ENCODE measurements around the gene ANKS1B. TPM values are rescaled to one million over a fixed set of nuclear protein-coding genes. Genes with fewer than 3 reads are reported as not detected.

Gene ANKS1B
- polyA plus RNA-seq, 1 experiment, result 0.27 TPM

DNA sequence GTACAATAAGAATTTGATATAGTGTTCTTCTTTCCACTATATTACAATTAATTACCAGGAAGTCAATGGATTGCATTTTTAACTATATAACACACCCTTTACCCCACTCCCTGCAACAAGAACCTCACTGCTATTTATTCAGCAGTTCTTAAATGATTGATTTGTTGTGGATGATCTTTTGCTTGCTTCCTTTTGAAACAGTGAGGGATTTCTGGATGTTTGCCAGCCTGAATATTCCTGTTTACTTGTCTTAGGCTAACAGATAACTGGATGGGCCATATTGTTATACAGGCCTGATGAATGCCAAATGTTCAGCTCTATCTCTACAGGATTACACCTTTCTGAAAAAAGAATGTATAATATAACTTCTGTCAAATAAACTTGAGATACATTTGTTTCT lies 842.1 kb downstream of the ANKS1B start:
- no peak for DNase-seq (ENCODE audit: low read depth)
- Histone ChIP-seq H3K36me3 (ENCODE audit: control insufficient read depth, insufficient read depth, low read length) (no peaks in the 10 kb centered on the region), H3K4me3 (ENCODE audit: low read depth, low read length) (no peak overlapping the region), H3K27me3 (ENCODE audit: control insufficient read depth, insufficient read depth, low read length) (no peaks in the 10 kb centered on the region)
- CTCF ChIA-PET, result no interaction called here
- TF ChIP-seq, protein P1, sequence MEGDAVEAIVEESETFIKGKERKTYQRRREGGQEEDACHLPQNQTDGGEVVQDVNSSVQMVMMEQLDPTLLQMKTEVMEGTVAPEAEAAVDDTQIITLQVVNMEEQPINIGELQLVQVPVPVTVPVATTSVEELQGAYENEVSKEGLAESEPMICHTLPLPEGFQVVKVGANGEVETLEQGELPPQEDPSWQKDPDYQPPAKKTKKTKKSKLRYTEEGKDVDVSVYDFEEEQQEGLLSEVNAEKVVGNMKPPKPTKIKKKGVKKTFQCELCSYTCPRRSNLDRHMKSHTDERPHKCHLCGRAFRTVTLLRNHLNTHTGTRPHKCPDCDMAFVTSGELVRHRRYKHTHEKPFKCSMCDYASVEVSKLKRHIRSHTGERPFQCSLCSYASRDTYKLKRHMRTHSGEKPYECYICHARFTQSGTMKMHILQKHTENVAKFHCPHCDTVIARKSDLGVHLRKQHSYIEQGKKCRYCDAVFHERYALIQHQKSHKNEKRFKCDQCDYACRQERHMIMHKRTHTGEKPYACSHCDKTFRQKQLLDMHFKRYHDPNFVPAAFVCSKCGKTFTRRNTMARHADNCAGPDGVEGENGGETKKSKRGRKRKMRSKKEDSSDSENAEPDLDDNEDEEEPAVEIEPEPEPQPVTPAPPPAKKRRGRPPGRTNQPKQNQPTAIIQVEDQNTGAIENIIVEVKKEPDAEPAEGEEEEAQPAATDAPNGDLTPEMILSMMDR (IDR thresholded peaks at IDR 0.05; ENCODE audit: insufficient read depth, low read depth, low read length), result no peak
- POLR2A ChIA-PET, result no interaction called here

DNA sequence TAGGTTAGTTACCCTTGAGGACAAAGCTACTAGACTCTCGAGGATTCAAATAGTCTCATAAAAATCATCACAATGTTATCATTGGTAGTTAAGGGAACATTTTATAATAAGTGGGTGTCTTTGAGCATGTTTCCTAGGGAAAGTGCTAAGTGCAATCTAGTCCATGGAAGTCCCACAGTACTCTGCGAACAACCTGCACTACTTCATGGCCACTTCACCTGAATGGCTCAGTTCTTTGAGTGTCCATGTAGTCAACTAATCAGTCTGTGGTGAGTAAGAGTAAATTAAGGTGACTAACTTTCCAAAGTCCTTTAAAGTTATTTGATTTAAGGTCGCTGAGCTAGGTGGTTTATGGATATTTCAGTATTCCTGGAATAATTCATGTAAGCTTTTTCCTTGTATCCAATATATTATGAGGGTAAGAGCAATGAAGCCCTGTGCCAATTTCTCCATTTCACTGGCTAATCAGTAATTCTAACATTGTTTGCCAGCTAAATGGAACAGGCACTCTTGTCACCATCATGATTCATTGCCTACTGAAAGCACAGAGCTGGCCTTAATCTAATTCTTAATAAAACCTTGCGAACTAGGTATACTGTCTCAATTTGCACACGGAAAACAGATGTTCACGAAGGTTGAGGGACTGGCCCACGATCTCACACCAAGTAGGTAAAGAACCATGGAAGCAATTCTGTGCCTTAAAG lies 844.6 kb downstream of the ANKS1B start:
- Histone ChIP-seq H3K36me3 (ENCODE audit: control insufficient read depth, insufficient read depth, low read length) (no peaks in the 10 kb centered on the region), H3K27me3 (ENCODE audit: control insufficient read depth, insufficient read depth, low read length) (no peaks in the 10 kb centered on the region), H3K4me3 (ENCODE audit: low read depth, low read length) (no peak overlapping the region)
- ChIA-PET POLR2A (no interaction called here), CTCF (no interaction called here)
- DNase-seq (ENCODE audit: low read depth), result no peak
- TF ChIP-seq, protein P1 (IDR thresholded peaks at IDR 0.05; ENCODE audit: insufficient read depth, low read depth, low read length), result no peak

DNA sequence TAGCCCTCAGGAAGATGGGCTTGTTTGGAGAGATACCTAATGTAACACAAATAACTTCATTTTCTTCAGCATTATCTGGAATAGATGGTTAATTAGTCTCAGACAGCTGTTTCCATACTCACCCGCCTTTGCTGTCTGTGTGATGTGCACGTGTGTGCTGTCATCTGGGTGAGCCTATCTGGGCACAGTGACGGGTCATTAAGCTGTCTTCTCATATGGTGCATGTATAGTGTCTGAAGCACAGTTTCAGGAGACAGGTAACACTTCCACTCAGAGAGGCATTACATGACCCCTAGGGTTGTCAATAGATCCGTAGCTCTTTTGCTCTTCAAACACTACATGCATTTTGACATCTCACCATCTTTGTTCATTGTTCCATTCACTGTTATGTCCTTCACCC lies 846.3 kb downstream of the ANKS1B start:
- Histone ChIP-seq H3K36me3 (ENCODE audit: control insufficient read depth, insufficient read depth, low read length) (no peaks in the 10 kb centered on the region), H3K4me3 (ENCODE audit: low read depth, low read length) (no peak overlapping the region), H3K27me3 (ENCODE audit: control insufficient read depth, insufficient read depth, low read length) (no peaks in the 10 kb centered on the region)
- no peak for DNase-seq (ENCODE audit: low read depth)
- ChIA-PET CTCF (no interaction called here), POLR2A (no interaction called here)
- TF ChIP-seq, protein P1 (IDR thresholded peaks at IDR 0.05; ENCODE audit: insufficient read depth, low read depth, low read length), result no peak

DNA sequence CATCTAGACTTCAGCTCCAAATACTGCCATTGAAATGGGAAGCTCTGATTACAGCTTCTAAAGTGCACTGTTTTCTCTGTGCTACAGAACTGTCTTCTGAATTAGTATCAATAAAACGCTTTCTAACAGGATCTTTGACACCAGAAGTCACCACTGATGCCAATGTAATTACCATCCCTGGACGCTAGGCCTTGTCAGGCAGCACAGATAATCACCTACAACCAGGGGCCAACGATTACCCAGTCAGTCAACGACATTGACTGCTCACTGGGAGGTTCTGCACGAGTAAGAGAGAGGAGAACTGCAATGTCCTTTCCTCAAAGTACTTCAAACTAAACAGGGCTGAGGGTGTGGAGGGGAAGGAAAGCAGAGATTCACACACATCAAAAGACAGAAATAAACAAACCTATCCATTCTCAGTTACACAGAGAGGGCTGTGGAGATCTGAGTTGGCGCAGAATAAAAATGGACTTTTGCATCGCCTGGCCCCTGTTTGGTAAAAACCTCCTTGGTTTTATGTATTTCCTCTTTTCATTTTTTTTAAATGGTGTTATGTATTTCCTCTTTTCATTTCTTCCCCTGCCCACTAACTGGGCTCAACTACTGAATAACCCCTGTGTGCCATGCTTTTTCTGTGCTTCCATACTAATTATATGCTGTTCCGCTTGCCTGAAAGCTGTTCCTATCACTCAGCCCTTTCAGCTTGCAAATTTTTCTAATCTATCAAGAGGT lies 847.4 kb downstream of the ANKS1B start:
- CTCF ChIA-PET, result no interaction called here
- TF ChIP-seq, protein P1 (IDR thresholded peaks at IDR 0.05; ENCODE audit: insufficient read depth, low read depth, low read length), result no peak
- Histone ChIP-seq H3K4me3 (ENCODE audit: low read depth, low read length) (no peak overlapping the region), H3K27me3 (ENCODE audit: control insufficient read depth, insufficient read depth, low read length) (no peaks in the 10 kb centered on the region), H3K36me3 (ENCODE audit: control insufficient read depth, insufficient read depth, low read length) (no peaks in the 10 kb centered on the region)
- no peak for DNase-seq (ENCODE audit: low read depth)
- POLR2A ChIA-PET, result no interaction called here

DNA sequence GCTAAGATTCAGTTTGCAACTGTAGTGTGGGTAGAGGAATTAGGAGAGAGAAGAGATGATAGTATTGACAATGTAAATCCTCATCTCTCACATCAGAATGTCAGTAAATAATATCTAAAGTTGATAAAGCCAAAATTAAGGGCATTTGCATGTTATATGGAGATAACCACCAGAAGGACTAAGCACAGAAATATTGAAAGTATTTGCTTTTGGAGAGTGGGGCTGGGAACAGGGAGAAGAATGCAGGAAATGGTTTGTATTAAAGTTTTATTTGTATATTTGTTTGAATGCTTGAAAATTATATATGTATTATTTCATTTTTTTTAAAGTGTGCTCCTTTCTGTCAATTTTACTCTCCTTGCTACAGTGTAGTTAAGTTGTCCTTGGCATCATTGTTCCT lies 848.2 kb downstream of the ANKS1B start:
- no peaks in the 10 kb centered on the region for H3K27me3 ChIP-seq (ENCODE audit: control insufficient read depth, insufficient read depth, low read length)
- no peak for DNase-seq (ENCODE audit: low read depth)
- H3K36me3 ChIP-seq (ENCODE audit: control insufficient read depth, insufficient read depth, low read length), result no peaks in the 10 kb centered on the region
- ChIA-PET CTCF (no interaction called here), POLR2A (no interaction called here)
- no peak overlapping the region for H3K4me3 ChIP-seq (ENCODE audit: low read depth, low read length)
- TF ChIP-seq, protein P1 (IDR thresholded peaks at IDR 0.05; ENCODE audit: insufficient read depth, low read depth, low read length), result no peak
